ENCODE results near the gene FOXG1.

FOXG1 gene

GRCh38 chr14:28766469-28766955, at the start of gene FOXG1:
TSS of gene FOXG1 (plus strand) at chr14:28766787. CDS start at chr14:28767280, 493 bp downstream.
- H3K4me1 ChIP-seq (ENCODE audit: control insufficient read depth, insufficient read depth, low read length), result peaks cover 3% of the 10 kb centered on the region
- H3K36me3 ChIP-seq (ENCODE audit: control insufficient read depth, insufficient read depth, low read length), result no peaks in the 10 kb centered on the region
- H3K27ac ChIP-seq (ENCODE audit: low read depth, low read length), result no peak within 1 kb of the TSS
- no peak within 1 kb of the TSS for H3K9ac ChIP-seq (ENCODE audit: low read length)
- peaks cover 22% of the 10 kb centered on the region for H3K27me3 ChIP-seq (ENCODE audit: control insufficient read depth, insufficient read depth, low read length)
- H3K4me3 ChIP-seq (ENCODE audit: low read length), result peak within 1 kb of the TSS; percentile 45

GRCh38 chr14:28719130-28719529, 47.5 kb upstream of the FOXG1 start:
- Histone ChIP-seq H3K4me3 (ENCODE audit: low read length) (no peak overlapping the region), H3K27ac (ENCODE audit: low read depth, low read length) (no peak overlapping the region), H3K9ac (ENCODE audit: low read length) (no peak overlapping the region), H3K4me1 (ENCODE audit: control insufficient read depth, insufficient read depth, low read length) (no peaks in the 10 kb centered on the region), H3K27me3 (ENCODE audit: control insufficient read depth, insufficient read depth, low read length) (no peaks in the 10 kb centered on the region), H3K36me3 (ENCODE audit: control insufficient read depth, insufficient read depth, low read length) (no peaks in the 10 kb centered on the region)

GRCh38 chr14:28731358-28731757, 35.2 kb upstream of the FOXG1 start:
- no peak overlapping the region for H3K4me3 ChIP-seq (ENCODE audit: low read length)
- no peaks in the 10 kb centered on the region for H3K4me1 ChIP-seq (ENCODE audit: control insufficient read depth, insufficient read depth, low read length)
- H3K36me3 ChIP-seq (ENCODE audit: control insufficient read depth, insufficient read depth, low read length), result no peaks in the 10 kb centered on the region
- no peak overlapping the region for H3K9ac ChIP-seq (ENCODE audit: low read length)
- H3K27me3 ChIP-seq (ENCODE audit: control insufficient read depth, insufficient read depth, low read length), result no peaks in the 10 kb centered on the region
- no peak overlapping the region for H3K27ac ChIP-seq (ENCODE audit: low read depth, low read length)

GRCh38 chr14:28742171-28742846, 24.3 kb upstream of the FOXG1 start:
- H3K4me1 ChIP-seq (ENCODE audit: control insufficient read depth, insufficient read depth, low read length), result no peaks in the 10 kb centered on the region
- H3K36me3 ChIP-seq (ENCODE audit: control insufficient read depth, insufficient read depth, low read length), result no peaks in the 10 kb centered on the region
- H3K27me3 ChIP-seq (ENCODE audit: control insufficient read depth, insufficient read depth, low read length), result no peaks in the 10 kb centered on the region
- H3K27ac ChIP-seq (ENCODE audit: low read depth, low read length), result no peak overlapping the region
- no peak overlapping the region for H3K9ac ChIP-seq (ENCODE audit: low read length)
- no peak overlapping the region for H3K4me3 ChIP-seq (ENCODE audit: low read length)

- no peaks in the 10 kb centered on the region for H3K36me3 ChIP-seq (ENCODE audit: control insufficient read depth, insufficient read depth, low read length)
- no peaks in the 10 kb centered on the region for H3K4me1 ChIP-seq (ENCODE audit: control insufficient read depth, insufficient read depth, low read length)
- H3K27ac ChIP-seq (ENCODE audit: low read depth, low read length), result no peak overlapping the region
- H3K27me3 ChIP-seq (ENCODE audit: control insufficient read depth, insufficient read depth, low read length), result no peaks in the 10 kb centered on the region
- H3K9ac ChIP-seq (ENCODE audit: low read length), result no peak overlapping the region
- H3K4me3 ChIP-seq (ENCODE audit: low read length), result no peak overlapping the region
These were observed 22.5 kb upstream of the FOXG1 start for GRCh38 chr14:28744126-28744525.

- H3K4me1 ChIP-seq (ENCODE audit: control insufficient read depth, insufficient read depth, low read length), result no peaks in the 10 kb centered on the region
- no peak overlapping the region for H3K27ac ChIP-seq (ENCODE audit: low read depth, low read length)
- no peak overlapping the region for H3K4me3 ChIP-seq (ENCODE audit: low read length)
- no peaks in the 10 kb centered on the region for H3K27me3 ChIP-seq (ENCODE audit: control insufficient read depth, insufficient read depth, low read length)
- no peaks in the 10 kb centered on the region for H3K36me3 ChIP-seq (ENCODE audit: control insufficient read depth, insufficient read depth, low read length)
- H3K9ac ChIP-seq (ENCODE audit: low read length), result no peak overlapping the region
These were observed 21.4 kb upstream of the FOXG1 start for GRCh38 chr14:28745176-28745575.

- Histone ChIP-seq H3K4me3 (ENCODE audit: low read length) (no peak overlapping the region), H3K9ac (ENCODE audit: low read length) (no peak overlapping the region), H3K4me1 (ENCODE audit: control insufficient read depth, insufficient read depth, low read length) (no peaks in the 10 kb centered on the region), H3K27me3 (ENCODE audit: control insufficient read depth, insufficient read depth, low read length) (no peaks in the 10 kb centered on the region), H3K36me3 (ENCODE audit: control insufficient read depth, insufficient read depth, low read length) (no peaks in the 10 kb centered on the region), H3K27ac (ENCODE audit: low read depth, low read length) (no peak overlapping the region)
These were observed 20.3 kb upstream of the FOXG1 start for GRCh38 chr14:28746247-28746646.

GRCh38 chr14:28751467-28752058, 15.0 kb upstream of the FOXG1 start:
- no peaks in the 10 kb centered on the region for H3K4me1 ChIP-seq (ENCODE audit: control insufficient read depth, insufficient read depth, low read length)
- no peak overlapping the region for H3K9ac ChIP-seq (ENCODE audit: low read length)
- peaks cover 12% of the 10 kb centered on the region for H3K27me3 ChIP-seq (ENCODE audit: control insufficient read depth, insufficient read depth, low read length)
- no peak overlapping the region for H3K27ac ChIP-seq (ENCODE audit: low read depth, low read length)
- no peak overlapping the region for H3K4me3 ChIP-seq (ENCODE audit: low read length)
- H3K36me3 ChIP-seq (ENCODE audit: control insufficient read depth, insufficient read depth, low read length), result no peaks in the 10 kb centered on the region

- H3K36me3 ChIP-seq (ENCODE audit: control insufficient read depth, insufficient read depth, low read length), result no peaks in the 10 kb centered on the region
- peaks cover 24% of the 10 kb centered on the region for H3K27me3 ChIP-seq (ENCODE audit: control insufficient read depth, insufficient read depth, low read length)
- H3K4me1 ChIP-seq (ENCODE audit: control insufficient read depth, insufficient read depth, low read length), result no peaks in the 10 kb centered on the region
- H3K4me3 ChIP-seq (ENCODE audit: low read length), result no peak overlapping the region
- no peak overlapping the region for H3K9ac ChIP-seq (ENCODE audit: low read length)
- H3K27ac ChIP-seq (ENCODE audit: low read depth, low read length), result no peak overlapping the region
These were observed 12.2 kb upstream of the FOXG1 start for GRCh38 chr14:28754209-28754985.

- H3K9ac ChIP-seq (ENCODE audit: low read length), result no peak overlapping the region
- no peak overlapping the region for H3K27ac ChIP-seq (ENCODE audit: low read depth, low read length)
- H3K4me1 ChIP-seq (ENCODE audit: control insufficient read depth, insufficient read depth, low read length), result no peaks in the 10 kb centered on the region
- no peak overlapping the region for H3K4me3 ChIP-seq (ENCODE audit: low read length)
- peaks cover 29% of the 10 kb centered on the region for H3K27me3 ChIP-seq (ENCODE audit: control insufficient read depth, insufficient read depth, low read length)
- no peaks in the 10 kb centered on the region for H3K36me3 ChIP-seq (ENCODE audit: control insufficient read depth, insufficient read depth, low read length)
These were observed 11.3 kb upstream of the FOXG1 start for GRCh38 chr14:28755198-28755815.

- Histone ChIP-seq H3K4me3 (ENCODE audit: low read length) (no peak overlapping the region), H3K27ac (ENCODE audit: low read depth, low read length) (no peak overlapping the region), H3K27me3 (ENCODE audit: control insufficient read depth, insufficient read depth, low read length) (peaks cover 34% of the 10 kb centered on the region), H3K4me1 (ENCODE audit: control insufficient read depth, insufficient read depth, low read length) (no peaks in the 10 kb centered on the region), H3K9ac (ENCODE audit: low read length) (no peak overlapping the region), H3K36me3 (ENCODE audit: control insufficient read depth, insufficient read depth, low read length) (no peaks in the 10 kb centered on the region)
These were observed 10.7 kb upstream of the FOXG1 start for GRCh38 chr14:28755884-28756268.

- Histone ChIP-seq H3K9ac (ENCODE audit: low read length) (no peak overlapping the region), H3K36me3 (ENCODE audit: control insufficient read depth, insufficient read depth, low read length) (no peaks in the 10 kb centered on the region), H3K27ac (ENCODE audit: low read depth, low read length) (no peak overlapping the region), H3K4me3 (ENCODE audit: low read length) (no peak overlapping the region), H3K27me3 (ENCODE audit: control insufficient read depth, insufficient read depth, low read length) (peaks cover 37% of the 10 kb centered on the region), H3K4me1 (ENCODE audit: control insufficient read depth, insufficient read depth, low read length) (no peaks in the 10 kb centered on the region)
These were observed 10.2 kb upstream of the FOXG1 start for GRCh38 chr14:28756269-28756883.

Measured in rectal smooth muscle tissue (tissue), 1 donor.